Lower leg skin (tissue), 4 donors: ENCODE measurements around the gene DBH. TPM values are rescaled to one million over a fixed set of nuclear protein-coding genes. Genes with fewer than 3 reads are reported as not detected.

Experiments used
- DNase-seq, 2 donors: peaks; one replicate each; pipeline ENCODE4 v3.0.0-alpha.2; 2019; ENCODE audit warnings: low spot score in 2 of 2
- H3K4me3 ChIP-seq: fragments of 200-600 bp; sonication (generic); 2 replicates; pipeline ENCODE4 v1.5.1; 2017; ENCODE audit warnings: mild to moderate bottlenecking, low read depth; ENCODE audit not compliant: poor library complexity, severe bottlenecking
- POLR2A ChIP-seq, 2 donors: fragments of 450-650 bp; IDR thresholded peaks; one replicate each; pipeline ENCODE4 v1.6.1; 2016 to 2017; ENCODE audit warnings: antibody characterized with exemption in 2 of 2, mild to moderate bottlenecking in 1 of 2, moderate library complexity in 1 of 2
- WGBS, 2 donors: methylation state at CpG; one replicate each; pipeline ENCODE4 v1.1.5; 2018; 5-methylcytosine and 5-hydroxymethylcytosine counted together
- intact Hi-C: fragments of 100-400 bp; cut with DNase I; formaldehyde crosslinking; loops from one replicate; pipeline ENCODE4 v1.15.0; 2023; ENCODE audit warnings: low total_unique reads
- total RNA-seq, 4 donors: library from RNA; depleted of rRNA; stranded (reverse); fragments of >200 nt; gene quantifications; one replicate each; pipeline ENCODE4 v1.1.0, GENCODE V29; 2016
- TF ChIP-seq, protein P1 (sequence below), 3 donors: fragments of 450-650 bp; IDR thresholded peaks; one replicate each; pipeline ENCODE4 v1.5.1; 2016; ENCODE audit warnings: antibody characterized with exemption in 3 of 3, mild to moderate bottlenecking in 3 of 3, moderate library complexity in 2 of 3

Gene DBH
- total RNA-seq, 4 donors from 2014 or later: 0.06 TPM; not detected in 3

DNA sequence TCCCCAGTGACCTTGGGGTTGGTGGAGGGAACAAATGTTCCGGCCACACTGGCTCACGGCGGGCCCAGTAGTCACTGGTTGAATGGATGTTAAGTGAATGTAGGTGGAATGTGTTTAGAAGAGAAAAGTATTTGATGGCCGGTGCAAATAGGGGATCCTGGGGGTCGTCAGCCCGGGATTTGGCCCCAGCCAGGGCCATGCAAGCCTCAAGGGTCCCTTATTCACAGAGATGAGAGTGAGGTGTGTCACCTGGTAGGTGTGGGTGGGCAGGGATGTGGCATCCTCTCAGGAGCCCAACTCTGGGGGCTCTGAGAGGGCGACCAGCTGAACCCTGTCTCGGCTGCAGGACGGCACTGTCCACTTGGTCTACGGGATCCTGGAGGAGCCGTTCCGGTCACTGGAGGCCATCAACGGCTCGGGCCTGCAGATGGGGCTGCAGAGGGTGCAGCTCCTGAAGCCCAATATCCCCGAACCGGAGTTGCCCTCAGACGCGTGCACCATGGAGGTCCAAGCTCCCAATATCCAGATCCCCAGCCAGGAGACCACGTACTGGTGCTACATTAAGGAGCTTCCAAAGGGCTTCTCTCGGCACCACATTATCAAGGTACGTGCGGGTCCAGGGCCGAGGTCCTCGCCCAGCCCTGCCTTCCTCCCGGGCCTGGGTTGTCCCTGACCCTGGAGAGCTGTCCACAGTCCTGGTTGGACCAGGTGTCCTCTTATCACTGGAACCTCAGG lies 5.9 kb downstream of the DBH start:
- 86 to 93% methylated on average over 23 to 24 of the region's 25 CpGs for WGBS, 2 donors
- H3K4me3 ChIP-seq: no peak overlapping the region
- DNase-seq: no peak
- no peak for TF ChIP-seq POLR2A (IDR thresholded peaks at IDR 0.05)
- TF ChIP-seq, protein P1, sequence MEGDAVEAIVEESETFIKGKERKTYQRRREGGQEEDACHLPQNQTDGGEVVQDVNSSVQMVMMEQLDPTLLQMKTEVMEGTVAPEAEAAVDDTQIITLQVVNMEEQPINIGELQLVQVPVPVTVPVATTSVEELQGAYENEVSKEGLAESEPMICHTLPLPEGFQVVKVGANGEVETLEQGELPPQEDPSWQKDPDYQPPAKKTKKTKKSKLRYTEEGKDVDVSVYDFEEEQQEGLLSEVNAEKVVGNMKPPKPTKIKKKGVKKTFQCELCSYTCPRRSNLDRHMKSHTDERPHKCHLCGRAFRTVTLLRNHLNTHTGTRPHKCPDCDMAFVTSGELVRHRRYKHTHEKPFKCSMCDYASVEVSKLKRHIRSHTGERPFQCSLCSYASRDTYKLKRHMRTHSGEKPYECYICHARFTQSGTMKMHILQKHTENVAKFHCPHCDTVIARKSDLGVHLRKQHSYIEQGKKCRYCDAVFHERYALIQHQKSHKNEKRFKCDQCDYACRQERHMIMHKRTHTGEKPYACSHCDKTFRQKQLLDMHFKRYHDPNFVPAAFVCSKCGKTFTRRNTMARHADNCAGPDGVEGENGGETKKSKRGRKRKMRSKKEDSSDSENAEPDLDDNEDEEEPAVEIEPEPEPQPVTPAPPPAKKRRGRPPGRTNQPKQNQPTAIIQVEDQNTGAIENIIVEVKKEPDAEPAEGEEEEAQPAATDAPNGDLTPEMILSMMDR (IDR thresholded peaks at IDR 0.05): no peak
- intact Hi-C loops: no loop called here

DNA sequence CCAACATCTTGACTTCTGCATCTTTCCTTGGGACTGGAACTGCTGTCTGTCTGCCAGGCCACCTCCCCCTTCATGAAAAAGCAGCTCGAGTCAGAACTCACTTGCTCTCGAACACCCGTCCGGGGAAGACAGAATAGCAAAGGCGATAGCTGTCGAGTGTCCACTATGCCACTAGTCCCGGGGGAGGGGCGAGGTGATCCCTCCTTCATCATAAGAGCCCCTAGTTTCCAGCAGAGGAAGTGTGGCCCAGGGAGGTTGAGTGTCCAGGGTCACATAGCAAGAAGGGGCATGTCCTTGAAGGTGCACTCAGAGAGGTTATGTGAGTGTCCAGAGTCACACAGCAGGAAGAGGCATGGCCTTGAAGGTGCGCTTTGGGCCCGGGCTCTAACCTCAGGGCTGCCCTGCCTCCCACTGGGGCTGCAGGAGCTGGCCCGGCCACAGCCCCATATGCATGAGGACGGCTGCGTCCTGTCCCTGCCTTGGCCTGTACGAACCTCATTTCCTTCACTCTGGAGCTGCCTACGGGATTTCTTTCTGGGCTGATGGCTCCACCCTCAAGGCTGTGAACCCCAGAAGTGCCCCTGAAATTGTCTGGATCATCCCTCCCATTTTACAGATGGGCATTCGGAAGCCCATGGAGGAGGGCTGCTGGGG lies 6.7 kb downstream of the DBH start:
- no peak overlapping the region for H3K4me3 ChIP-seq
- 81 to 88% methylated on average over 14 to 15 of the region's 16 CpGs for WGBS, 2 donors
- intact Hi-C loops: no loop called here

DNA sequence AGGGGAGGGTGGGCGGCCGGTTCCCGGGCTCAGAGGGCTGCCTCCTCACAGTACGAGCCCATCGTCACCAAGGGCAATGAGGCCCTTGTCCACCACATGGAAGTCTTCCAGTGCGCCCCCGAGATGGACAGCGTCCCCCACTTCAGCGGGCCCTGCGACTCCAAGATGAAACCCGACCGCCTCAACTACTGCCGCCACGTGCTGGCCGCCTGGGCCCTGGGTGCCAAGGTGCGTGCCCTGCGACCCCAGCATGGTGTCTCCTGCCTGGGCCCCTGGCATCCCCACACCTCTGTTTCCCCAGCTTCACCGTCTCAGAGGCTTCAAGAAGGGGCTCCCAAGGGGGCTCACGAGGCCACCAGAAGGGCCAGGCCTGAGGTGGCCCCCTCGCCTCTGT lies 7.2 kb downstream of the DBH start:
- no peak overlapping the region for H3K4me3 ChIP-seq
- no peak for DNase-seq
- intact Hi-C loops: no loop called here
- 90 to 91% methylated on average over 15 to 20 of the region's 20 CpGs for WGBS, 2 donors
- TF ChIP-seq, protein P1 (IDR thresholded peaks at IDR 0.05): no peak
- no peak for TF ChIP-seq POLR2A (IDR thresholded peaks at IDR 0.05)

More for the DNA sequence above, 6.7 kb downstream of the DBH start:
- TF ChIP-seq POLR2A (IDR thresholded peaks at IDR 0.05): no peak
- TF ChIP-seq, protein P1 (IDR thresholded peaks at IDR 0.05): no peak
- no peak for DNase-seq

DNA sequence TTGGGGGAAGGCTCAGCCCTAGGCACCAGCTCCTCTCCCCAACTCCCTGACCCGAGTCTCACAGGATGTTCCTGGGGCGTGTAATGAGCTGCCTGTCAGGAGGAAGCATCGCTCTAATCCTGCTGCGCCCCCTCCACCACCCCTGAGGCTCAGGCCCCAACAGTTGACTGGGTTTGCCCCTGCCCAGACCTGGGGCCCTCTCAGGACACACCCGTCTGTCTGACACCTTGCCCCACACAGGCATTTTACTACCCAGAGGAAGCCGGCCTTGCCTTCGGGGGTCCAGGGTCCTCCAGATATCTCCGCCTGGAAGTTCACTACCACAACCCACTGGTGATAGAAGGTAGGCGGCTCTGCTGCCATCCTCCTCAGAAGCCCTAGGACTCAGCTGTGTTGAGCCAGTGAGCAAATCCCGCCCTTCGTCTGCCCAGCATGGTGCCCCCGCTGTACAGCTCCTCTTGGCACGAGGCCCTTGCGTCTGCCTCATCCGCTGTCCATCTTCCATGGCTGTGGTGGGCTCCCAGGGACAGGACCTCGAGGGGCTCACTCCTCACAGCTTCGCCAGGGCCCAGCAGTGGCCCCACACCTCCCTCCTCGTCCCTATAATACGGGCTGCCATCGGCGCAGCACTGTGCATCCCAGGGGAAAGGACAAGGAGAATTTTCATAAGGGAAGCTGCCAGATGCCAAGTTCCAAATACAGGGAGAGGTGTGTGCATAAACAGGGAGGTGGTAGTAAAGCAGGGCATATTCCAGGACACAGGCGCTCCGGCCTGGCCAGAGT lies 8.0 kb downstream of the DBH start:
- DNase-seq: no peak
- TF ChIP-seq POLR2A (IDR thresholded peaks at IDR 0.05): no peak
- TF ChIP-seq, protein P1 (IDR thresholded peaks at IDR 0.05): no peak
- no peak overlapping the region for H3K4me3 ChIP-seq
- intact Hi-C loops: no loop called here
- WGBS, 2 donors: 82 to 83% methylated on average over 23 of the region's 23 CpGs

DNA sequence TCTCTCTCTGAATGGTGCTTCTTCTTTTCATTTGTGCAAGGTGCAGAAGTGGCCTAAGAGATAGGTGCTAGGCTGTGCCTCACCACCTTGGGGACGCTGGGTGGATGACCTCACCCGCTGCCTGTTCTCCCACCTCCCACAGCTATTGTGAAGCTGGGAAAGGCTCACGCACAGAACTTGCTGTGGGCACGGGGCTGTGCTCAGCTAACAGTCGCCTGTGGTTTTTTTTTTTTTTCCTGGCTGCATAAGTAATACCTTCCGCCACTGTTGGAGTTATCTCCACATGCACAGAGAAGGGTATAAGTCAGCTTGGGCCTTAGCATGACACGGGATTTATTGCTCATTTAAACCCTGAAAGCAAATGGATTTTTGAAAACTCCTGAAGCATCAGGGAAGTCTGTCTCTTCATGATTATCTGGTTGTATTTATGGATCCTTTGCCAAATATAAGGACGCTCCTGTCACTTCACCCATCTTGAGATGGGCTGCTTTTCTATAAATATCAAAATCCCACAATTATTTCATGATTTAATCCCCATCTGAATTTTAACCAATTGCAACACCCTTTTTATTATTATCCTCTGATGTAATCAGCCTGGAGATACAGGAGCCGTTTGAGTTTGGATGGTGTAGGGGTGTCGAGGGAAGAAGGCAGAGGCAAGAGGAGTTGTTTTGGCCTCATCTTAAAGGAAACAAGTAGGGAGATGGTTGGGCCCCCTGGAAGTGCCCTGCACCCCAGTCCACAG lies 9.0 kb downstream of the DBH start:
- DNase-seq: no peak
- intact Hi-C loops: no loop called here
- TF ChIP-seq POLR2A (IDR thresholded peaks at IDR 0.05): no peak
- TF ChIP-seq, protein P1 (IDR thresholded peaks at IDR 0.05): no peak

More for the DNA sequence above, 9.0 kb downstream of the DBH start:
- H3K4me3 ChIP-seq: no peak overlapping the region
- WGBS, 2 donors: 45 to 48% methylated on average over 10 of the region's 10 CpGs
